K562 (cell line): ENCODE data around the gene B4GALT1. TPM values are rescaled to one million over a fixed set of nuclear protein-coding genes. Genes with fewer than 3 reads are reported as not detected.

Source experiments
- ATAC-seq: fragments of 200-7000 bp; cut with Tn5 transposase; 3 replicates; pipeline ENCODE4 v1.9.1; 2020; ENCODE audit warnings: moderate library complexity
- BruUV-seq: library from RNA; stranded (reverse); fragments of 400-500 nt; replicated peaks from 2 replicates; lab custom pipeline; 2021; lab: Mats Ljungman, UMichigan
- CTCF ChIA-PET: fragments of 300-600 bp; formaldehyde crosslinking; extraction: SDS; loops from one replicate; lab custom pipeline; 2021; ENCODE audit warnings: low intra/inter-chr PET ratio; lab: Yijun Ruan, JAX
- POLR2A ChIA-PET: fragments of 300-600, 350-650 bp; sonication (Branson Sonifier 250); formaldehyde crosslinking; extraction: SDS; loops from one replicate; lab custom pipeline; 2021; ENCODE audit warnings: antibody characterized with exemption, inconsistent platforms; lab: Yijun Ruan, JAX
- DNase-seq, 4 experiments: peaks; one replicate each; pipeline versions ENCODE4 v3.0.0 to v3.0.0-alpha.2; 2011 to 2018; ENCODE audit warnings: low spot score in 3 of 4, mixed read lengths in 3 of 4; ENCODE audit errors: extremely low read depth in 1 of 4
- FAIRE-seq: peaks from 2 replicates; lab custom pipeline; 2011; peaks lifted over from hg19 to GRCh38; lab: Jason Lieb, UNC
- H2AFZ ChIP-seq: 2 replicates; pipeline ENCODE4 v1.6.0; 2011; ENCODE audit warnings: low read depth, low read length, control low read depth, inconsistent platforms
- H3K27ac ChIP-seq: fragments of 200-600 bp; 3 replicates; pipeline ENCODE4 v1.8.0; 2011; ENCODE audit warnings: low read depth, mild to moderate bottlenecking, control low read depth, inconsistent platforms, low read length, moderate library complexity, mixed read lengths; ENCODE audit errors: extremely low read depth
- H3K27me3 ChIP-seq, 2 experiments: fragments of 300-600 bp in 1 of 2; 2 replicates in 1 of 2; 3 replicates in 1 of 2; pipeline versions ENCODE4 v1.6.0 to v1.8.0; 2011; ENCODE audit warnings: inconsistent platforms in 2 of 2, low read length in 2 of 2, mild to moderate bottlenecking in 1 of 2, mixed read lengths in 1 of 2, moderate library complexity in 1 of 2; ENCODE audit not compliant: control insufficient read depth in 2 of 2, insufficient read depth in 2 of 2
- H3K36me3 ChIP-seq: fragments of 300-600 bp; 3 replicates; pipeline ENCODE4 v1.8.0; 2011; ENCODE audit warnings: mild to moderate bottlenecking, low read length, inconsistent platforms; ENCODE audit not compliant: control insufficient read depth, insufficient read depth
- H3K4me1 ChIP-seq, 2 experiments: fragments of 200-600 bp in 1 of 2; replicated peaks in 1 of 2; 2 replicates in 1 of 2; 3 replicates in 1 of 2; pipeline versions ENCODE4 v1.5.1 to v1.8.0; 2011; ENCODE audit warnings: inconsistent platforms in 2 of 2, low read length in 2 of 2, mild to moderate bottlenecking in 1 of 2, mixed read lengths in 1 of 2, moderate library complexity in 1 of 2; ENCODE audit not compliant: control insufficient read depth in 2 of 2, insufficient read depth in 2 of 2
- H3K4me2 ChIP-seq: 2 replicates; pipeline ENCODE4 v1.6.1; 2011; ENCODE audit warnings: low read length, control low read depth, inconsistent platforms, mixed read lengths; ENCODE audit not compliant: insufficient read depth
- H3K4me3 ChIP-seq: fragments of 200-600 bp; sonication (generic), shearing (Covaris generic); 2 replicates; pipeline ENCODE4 v1.5.1; 2016; ENCODE audit warnings: control low read depth, inconsistent platforms
- H3K79me2 ChIP-seq: fragments of 200-600 bp; 3 replicates; pipeline ENCODE4 v1.8.0; 2011; ENCODE audit warnings: low read length, inconsistent platforms; ENCODE audit not compliant: control insufficient read depth, insufficient read depth
- H3K9ac ChIP-seq, 2 experiments: 2 replicates each; pipeline versions ENCODE4 v1.6.0 to v1.6.1; 2011; ENCODE audit warnings: low read depth in 2 of 2, low read length in 2 of 2, control low read depth in 1 of 2, inconsistent platforms in 1 of 2, mild to moderate bottlenecking in 1 of 2, mixed read lengths in 1 of 2; ENCODE audit not compliant: insufficient read depth in 1 of 2
- H3K9me1 ChIP-seq: one replicate; pipeline ENCODE4 v1.6.0; 2011; ENCODE audit warnings: inconsistent platforms, mild to moderate bottlenecking, low read length, moderate library complexity; ENCODE audit not compliant: control insufficient read depth, insufficient read depth
- H3K9me3 ChIP-seq: replicated peaks from 2 replicates; pipeline ENCODE4 v1.5.1; 2011; ENCODE audit warnings: low read depth, low read length, inconsistent platforms; ENCODE audit not compliant: control insufficient read depth, insufficient read depth
- H4K20me1 ChIP-seq: replicated peaks from 2 replicates; pipeline ENCODE4 v1.6.1; 2011; ENCODE audit warnings: low read length, inconsistent platforms, mixed read lengths; ENCODE audit not compliant: control insufficient read depth, insufficient read depth
- ARNT ChIP-seq, 2 experiments: fragments of 450-650 bp; IDR thresholded peaks; 2 replicates each; pipeline ENCODE4 v1.6.1; 2016; ENCODE audit warnings: mild to moderate bottlenecking in 1 of 2
- BDP1 ChIP-seq: IDR thresholded peaks from 3 replicates; pipeline ENCODE4 v1.6.1; 2011; ENCODE audit not compliant: insufficient read length, insufficient read depth
- BRD9 ChIP-seq: fragments of 450-650 bp; IDR thresholded peaks from 2 replicates; pipeline ENCODE4 v1.6.1; 2018; ENCODE audit warnings: low read depth; ENCODE audit not compliant: partially characterized antibody
- CEBPG ChIP-seq, 3 experiments: fragments of 200-800 bp in 1 of 3; sonication (Bioruptor generic) in 1 of 3; sonication (generic) in 1 of 3; formaldehyde crosslinking in 1 of 3; IDR thresholded peaks in 2 of 3; conservative IDR thresholded peaks in 1 of 3; 2 replicates each; pipeline versions ENCODE4 v1.6.1 to v1.8.0; 2016 to 2022; ENCODE audit warnings: missing compliant biosample characterization in 2 of 3, missing genetic modification characterization in 2 of 3, mild to moderate bottlenecking in 1 of 3, missing genetic modification reagents in 1 of 3
- GABPA ChIP-seq: fragments of 200-800 bp; sonication (Bioruptor generic); conservative IDR thresholded peaks from 2 replicates; pipeline ENCODE4 v1.6.1; 2016; ENCODE audit warnings: low read depth, missing genetic modification characterization, missing compliant biosample characterization
- MAFF ChIP-seq: IDR thresholded peaks from 2 replicates; pipeline ENCODE4 v1.6.1; 2012; ENCODE audit warnings: low read length, improper control_type of control experiment
- NFIC ChIP-seq: fragments of 450-650 bp; IDR thresholded peaks from 2 replicates; pipeline ENCODE4 v1.6.1; 2017; ENCODE audit warnings: mild to moderate bottlenecking, inconsistent platforms
- NR0B1 ChIP-seq: fragments of 450-650 bp; IDR thresholded peaks from one replicate; pipeline ENCODE4 v1.6.1; 2018; ENCODE audit warnings: mild to moderate bottlenecking, moderate library complexity; ENCODE audit not compliant: partially characterized antibody
- NR2C2 ChIP-seq, 2 experiments: fragments of 200-800 bp in 1 of 2; sonication (Bioruptor generic) in 1 of 2; sonication (generic) in 1 of 2; formaldehyde crosslinking in 1 of 2; IDR thresholded peaks; 2 replicates each; pipeline versions ENCODE4 v1.6.1 to v1.8.0; 2016 to 2022; ENCODE audit warnings: mild to moderate bottlenecking in 1 of 2, missing compliant biosample characterization in 1 of 2, missing genetic modification characterization in 1 of 2, missing genetic modification reagents in 1 of 2
- PML ChIP-seq: IDR thresholded peaks from 2 replicates; pipeline ENCODE4 v1.6.1; 2012; ENCODE audit warnings: low read length, inconsistent platforms
- STAT5A ChIP-seq: IDR thresholded peaks from 2 replicates; pipeline ENCODE4 v1.6.1; 2012; ENCODE audit warnings: low read length, inconsistent platforms, borderline replicate concordance
- ZNF57 ChIP-seq: fragments of 450-650 bp; formaldehyde crosslinking; IDR thresholded peaks from 2 replicates; pipeline ENCODE4 v1.4.0; 2020; ENCODE audit warnings: mild to moderate bottlenecking, moderate library complexity
- WGBS: fragments of 100-300 bp; shearing (Covaris generic); methylation state at CpG from one replicate; pipeline ENCODE4 v1.1.6; 2016; ENCODE audit warnings: low coverage, mixed read lengths; ENCODE audit not compliant: insufficient coverage; ENCODE audit errors: missing lambda C conversion rate; 5-methylcytosine and 5-hydroxymethylcytosine counted together
- in situ Hi-C: fragments of 300-500 bp; cut with MboI; formaldehyde crosslinking; loops from 4 replicates; pipeline ENCODE4 v1.15.0; 2018; ENCODE audit warnings: inconsistent platforms, mixed read lengths
- intact Hi-C: fragments of 100-400 bp; cut with micrococcal nuclease; formaldehyde crosslinking; loops from 2 replicates; pipeline ENCODE4 v1.14.2; 2022
- polyA plus RNA-seq, 8 experiments: library from polyadenylated mRNA; depleted of rRNA in 4 of 8; stranded (reverse) in 5 of 8; unstranded in 3 of 8; fragments of >200 nt; fragmentation: Nextera tagmentation in 2 of 8; fragmentation: Illumina TruSeq in 1 of 8; extraction: Ambion mirVana in 2 of 8; extraction: Trizol in 1 of 8; gene quantifications; 2 replicates each; pipeline versions ENCODE4 v1.2.1 to v1.2.3, GENCODE V29; 2011 to 2014; ENCODE audit warnings: inconsistent platforms in 1 of 8, missing spikeins in 1 of 8
- total RNA-seq, 7 experiments: library from RNA; depleted of rRNA in 6 of 7; stranded (reverse); fragments of >200 nt in 6 of 7; fragmentation: Illumina TruSeq in 2 of 7; extraction: Trizol in 2 of 7; gene quantifications; 2 replicates each; pipeline versions ENCODE4 v1.2.1 to v1.2.3, GENCODE V29; 2011 to 2021; ENCODE audit warnings: low replicate concordance in 1 of 7

The B4GALT1 gene
- total and polyA plus RNA-seq, 9 of the 15 experiments (the other 6 are each of a cell fraction or from before 2014, with no cell fraction given) = 4.1 to 26.8 (median 7.1) TPM

GRCh38 chr9:33117306-33117705 lies 49.8 kb downstream of the B4GALT1 start:
- no peak overlapping the region for H3K27ac ChIP-seq
- no peaks in the 10 kb centered on the region for H3K27me3 ChIP-seq
- no peak overlapping the region for H3K4me2 ChIP-seq
- H3K36me3 ChIP-seq = peaks cover 35% of the 10 kb centered on the region; the same call in 2 of the 3 replicates
- TF ChIP-seq ZNF57 (CRISPR knock-in tag) (no peak), BDP1 (no peak), CEBPG (CRISPR knock-in tag; IDR thresholded peaks at IDR 0.05) (no peak), CEBPG (tag; conservative IDR thresholded peaks at IDR 0.05 in 1 of 2, IDR thresholded peaks at IDR 0.05 in 1 of 2) (no peak), STAT5A (no peak), NR0B1 (no peak), GABPA (no peak), NFIC (no peak), MAFF (no peak), PML (no peak), NR2C2 (CRISPR knock-in tag; IDR thresholded peaks at IDR 0.05) (no peak), NR2C2 (tag; IDR thresholded peaks at IDR 0.05) (no peak), BRD9 (no peak), ARNT (IDR thresholded peaks at IDR 0.05) (no peak)
- DNase-seq (no peak), FAIRE-seq (no peak), ATAC-seq (no peak)
- no peaks in the 10 kb centered on the region for H3K9me1 ChIP-seq
- no peaks in the 10 kb centered on the region for H4K20me1 ChIP-seq
- no peaks in the 10 kb centered on the region for H3K4me1 ChIP-seq
- no TSS peak for BruUV-seq
- ChIA-PET POLR2A (no interaction called here), CTCF (interaction anchor here (0.7 kb wide), 1 partner anchor 107 kb away, joined by 3 read pairs; no protein-coding TSS in a partner anchor)
- H2AFZ ChIP-seq = no peak overlapping the region
- intact Hi-C loops (no loop called here), in situ Hi-C loops (no loop called here)
- no peaks in the 10 kb centered on the region for H3K79me2 ChIP-seq
- H3K9ac ChIP-seq = no peak overlapping the region
- 10% methylated on average over 1 of the region's 1 CpG for WGBS
- no peaks in the 10 kb centered on the region for H3K9me3 ChIP-seq
- H3K4me3 ChIP-seq = no peak overlapping the region
